HCT116 (cell line): ENCODE measurements around the gene ZBBX.

Source experiments
- ATF3 ChIP-seq: IDR thresholded peaks from 2 replicates; pipeline ENCODE4 v1.6.1; 2012
- CTCF ChIP-seq, 3 experiments: fragments of 200-600 bp in 1 of 3; sonication (generic) in 1 of 3; IDR thresholded peaks in 2 of 3; conservative IDR thresholded peaks in 1 of 3; 2 replicates each; pipeline ENCODE4 v1.5.1; 2012 to 2017; ENCODE audit warnings: low read depth in 2 of 3, low read length in 2 of 3, antibody characterized with exemption in 1 of 3, borderline replicate concordance in 1 of 3, control low read depth in 1 of 3, mild to moderate bottlenecking in 1 of 3, mixed read lengths in 1 of 3, mixed run types in 1 of 3, moderate library complexity in 1 of 3; ENCODE audit not compliant: insufficient read depth in 1 of 3
- EZH2 ChIP-seq: fragments of 200-600 bp; sonication (generic); IDR thresholded peaks from 2 replicates; pipeline ENCODE4 v1.6.1; 2017; ENCODE audit warnings: antibody characterized with exemption, mixed run types
- FOSL1 ChIP-seq: IDR thresholded peaks from 2 replicates; pipeline ENCODE4 v1.6.1; 2012; ENCODE audit warnings: low read depth
- POLR2A ChIP-seq: IDR thresholded peaks from 2 replicates; pipeline ENCODE4 v1.7.0; 2011; ENCODE audit warnings: borderline replicate concordance; ENCODE audit not compliant: insufficient read depth, insufficient read length; ENCODE audit errors: extremely low read depth
- POLR2AphosphoS5 ChIP-seq: IDR thresholded peaks from 2 replicates; pipeline ENCODE4 v1.6.1; 2011; ENCODE audit warnings: mild to moderate bottlenecking, low read depth, low read length, moderate library complexity
- RAD21 ChIP-seq: IDR thresholded peaks from 2 replicates; pipeline ENCODE4 v1.6.1; 2012; ENCODE audit warnings: low read depth, mild to moderate bottlenecking
- REST ChIP-seq: IDR thresholded peaks from 2 replicates; pipeline ENCODE4 v1.6.1; 2012; ENCODE audit warnings: low read depth
- SRF ChIP-seq: IDR thresholded peaks from 2 replicates; pipeline ENCODE4 v1.6.1; 2012; ENCODE audit warnings: low read depth
- ZFX ChIP-seq: fragments of 450-650 bp; IDR thresholded peaks from 2 replicates; pipeline ENCODE4 v1.6.1; 2017
- ZNF274 ChIP-seq: fragments of 200-500 bp; sonication (Bioruptor generic); IDR thresholded peaks from 2 replicates; pipeline ENCODE4 v1.6.1; 2014; ENCODE audit warnings: mild to moderate bottlenecking, low read depth, low read length, inconsistent platforms
- TF ChIP-seq, protein P1 (sequence below): IDR thresholded peaks from 2 replicates; pipeline ENCODE4 v1.6.1; 2012

DNA sequence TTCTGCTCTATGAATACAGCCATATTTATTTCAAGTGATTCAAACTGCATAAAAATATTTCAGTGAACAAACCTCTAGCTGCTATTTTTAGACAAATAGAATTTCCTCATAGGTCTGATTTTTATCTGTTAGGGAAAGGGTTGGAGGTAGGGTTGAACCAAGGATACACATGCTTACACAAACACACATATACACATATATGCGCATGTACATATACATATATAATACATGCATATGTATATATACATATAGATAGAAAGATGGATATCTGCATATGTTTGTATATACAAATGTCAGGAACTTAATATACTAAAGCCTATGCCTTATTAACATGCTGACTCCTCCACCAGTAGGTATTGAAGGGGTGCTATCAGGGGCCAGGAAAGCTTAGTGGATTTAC lies 18.1 kb downstream of the ZBBX start:
- TF ChIP-seq CTCF (IDR thresholded peaks at IDR 0.05 in 2 of 3, conservative IDR thresholded peaks at IDR 0.05 in 1 of 3; ENCODE audit: borderline replicate concordance in 1 of 3, insufficient read depth in 1 of 3, low read depth in 2 of 3, low read length in 2 of 3) = no peak
- no peak for TF ChIP-seq EZH2
- no peak for TF ChIP-seq POLR2AphosphoS5
- TF ChIP-seq, protein P1, sequence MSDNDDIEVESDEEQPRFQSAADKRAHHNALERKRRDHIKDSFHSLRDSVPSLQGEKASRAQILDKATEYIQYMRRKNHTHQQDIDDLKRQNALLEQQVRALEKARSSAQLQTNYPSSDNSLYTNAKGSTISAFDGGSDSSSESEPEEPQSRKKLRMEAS = no peak
- TF ChIP-seq SRF = no peak
- no peak for TF ChIP-seq ZFX
- TF ChIP-seq REST = no peak
- no peak for TF ChIP-seq POLR2A
- no peak for TF ChIP-seq ZNF274
- TF ChIP-seq RAD21 = no peak
- TF ChIP-seq ATF3 = no peak
- TF ChIP-seq FOSL1 = no peak
